Measurements from ENCODE around the gene TMEM203. TPM values are rescaled to one million over a fixed set of nuclear protein-coding genes. Genes with fewer than 3 reads are reported as not detected.
A peak's percentile ranks its signal among the peaks of the same experiment; 100 is the strongest.

TMEM203 gene
- total and polyA plus RNA-seq, 2 of the 13 experiments (the other 11 are each of a cell fraction or from before 2014, with no cell fraction given): 23.4 to 36.7 TPM

DNA sequence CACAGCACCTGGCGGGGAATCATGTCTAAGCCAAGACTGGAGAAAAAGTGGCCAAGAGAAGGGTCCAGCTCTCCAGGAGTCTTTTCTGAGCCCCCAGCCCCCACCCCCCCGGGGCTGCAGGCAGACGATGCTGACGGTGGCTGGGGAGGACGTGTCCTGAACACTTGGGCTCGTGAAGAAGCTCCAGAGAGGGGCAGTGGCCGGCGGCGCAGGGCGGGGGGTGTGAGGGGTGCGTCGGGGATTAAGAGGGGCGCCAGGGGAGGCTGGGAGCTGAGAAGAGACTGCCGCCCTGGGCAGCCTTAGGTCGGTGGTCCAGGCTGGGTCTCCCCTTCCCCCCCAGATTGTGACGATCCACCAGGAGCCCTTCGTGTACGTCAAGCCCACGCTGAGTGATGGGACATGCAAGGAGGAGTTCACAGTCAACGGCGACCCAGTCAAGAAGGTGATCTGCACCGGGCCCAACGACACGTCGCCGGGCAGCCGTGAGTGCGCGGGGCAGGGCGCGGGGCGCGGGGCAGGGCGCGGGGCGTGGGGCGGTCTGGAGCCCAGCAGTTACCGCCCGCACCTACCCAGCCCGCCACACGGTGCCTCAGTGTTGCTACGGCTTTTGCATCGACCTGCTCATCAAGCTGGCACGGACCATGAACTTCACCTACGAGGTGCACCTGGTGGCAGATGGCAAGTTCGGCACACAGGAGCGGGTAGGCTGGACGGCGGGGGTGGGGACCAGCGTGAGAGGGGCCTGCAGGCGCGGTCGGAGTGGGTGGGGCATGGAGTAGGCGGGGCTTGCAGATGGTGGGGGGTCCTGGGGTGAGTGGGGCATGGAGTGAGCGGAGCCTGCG lies 44.5 kb downstream of the TMEM203 start:
- in situ Hi-C loops (cut with HindIII; ENCODE audit: extremely low pct_ligation_motif_present, low pct_unique_long_range_greater_than_20kb): no loop called here
- ChIA-PET POLR2A (interaction anchor here (0.6 kb wide), 1 partner anchor 9 kb away, joined by 3 read pairs; the partner anchor contains the start of gene LRRC26), CTCF (ENCODE audit: low intra/inter-chr PET ratio, low total read pairs) (no interaction called here)
- Histone ChIP-seq H3K4me2 (ENCODE audit: low read depth, low read length) (no peak overlapping the region), H3K4me1 (ENCODE audit: insufficient read depth, low read length) (no peaks in the 10 kb centered on the region), H2AFZ (ENCODE audit: low read length) (no peak overlapping the region), H3K79me2 (ENCODE audit: insufficient read depth, low read length) (no peaks in the 10 kb centered on the region), H3K9me3 (ENCODE audit: low read length) (no peaks in the 10 kb centered on the region), H3K27ac (ENCODE audit: extremely low read length, insufficient read depth, low read length) (no peak overlapping the region), H3K27me3 (ENCODE audit: control insufficient read depth in 1 of 2, insufficient read depth in 2 of 2, low read length in 2 of 2) (peaks cover 15 to 86% of the 10 kb centered on the region in 2 experiments; a peak in 4 of 5 replicates), H3K4me3 (replicated peaks in 1 of 3; ENCODE audit: insufficient read depth in 1 of 3, low read depth in 2 of 3, low read length in 3 of 3) (no peak overlapping the region), H3K9ac (ENCODE audit: insufficient read depth, low read depth, low read length) (no peak overlapping the region), H3K36me3 (replicated peaks in 1 of 2; ENCODE audit: control insufficient read depth in 1 of 2, insufficient read depth in 2 of 2, low read length in 2 of 2) (no peaks in the 10 kb centered on the region), H4K20me1 (ENCODE audit: insufficient read depth, low read length) (no peaks in the 10 kb centered on the region)
- DNase-seq (ENCODE audit: low spot score) (no peak), FAIRE-seq (no peak), ATAC-seq (no peak)
- WGBS (ENCODE audit: low lambda C conversion rate): 30% methylated on average over 35 of the region's 56 CpGs
- TF ChIP-seq, protein P1, sequence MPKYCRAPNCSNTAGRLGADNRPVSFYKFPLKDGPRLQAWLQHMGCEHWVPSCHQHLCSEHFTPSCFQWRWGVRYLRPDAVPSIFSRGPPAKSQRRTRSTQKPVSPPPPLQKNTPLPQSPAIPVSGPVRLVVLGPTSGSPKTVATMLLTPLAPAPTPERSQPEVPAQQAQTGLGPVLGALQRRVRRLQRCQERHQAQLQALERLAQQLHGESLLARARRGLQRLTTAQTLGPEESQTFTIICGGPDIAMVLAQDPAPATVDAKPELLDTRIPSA (CRISPR knock-in tag; IDR thresholded peaks at IDR 0.05; ENCODE audit: borderline replicate concordance): no peak
- 0 out of 2 replicates have a peak, but pooled peaks have one; percentile 25 for TF ChIP-seq MTF2 (CRISPR knock-in tag; IDR thresholded peaks at IDR 0.05; ENCODE audit: borderline replicate concordance)
- intact Hi-C loops (cut with micrococcal nuclease; ENCODE audit: unreplicated experiment): no loop called here
- no TSS peak for BruUV-seq (replicated peaks)

DNA sequence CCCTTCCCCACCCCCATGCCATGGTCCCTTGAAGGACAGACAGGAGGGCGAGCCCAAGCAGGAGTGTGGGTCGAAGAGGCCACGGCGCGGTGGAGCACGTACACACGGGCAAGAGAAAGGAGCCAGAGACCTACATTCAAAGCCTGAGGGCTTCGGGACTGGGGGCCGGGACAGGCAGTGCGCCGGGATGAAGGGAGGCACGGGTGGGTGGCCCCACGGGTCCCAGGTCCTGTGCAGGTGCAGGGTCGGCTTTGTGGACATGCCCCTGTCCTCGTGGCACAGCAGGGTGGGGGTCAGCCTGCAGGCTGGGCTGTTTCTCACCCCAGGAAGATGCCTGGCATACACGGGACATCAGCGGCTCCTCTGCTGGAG lies 45.4 kb downstream of the TMEM203 start:
- ChIA-PET POLR2A (no interaction called here), CTCF (ENCODE audit: low intra/inter-chr PET ratio, low total read pairs) (no interaction called here)
- Histone ChIP-seq H3K4me2 (ENCODE audit: low read depth, low read length) (no peak overlapping the region), H3K4me1 (ENCODE audit: insufficient read depth, low read length) (no peaks in the 10 kb centered on the region), H3K9me3 (ENCODE audit: low read length) (no peaks in the 10 kb centered on the region), H3K79me2 (ENCODE audit: insufficient read depth, low read length) (no peaks in the 10 kb centered on the region), H3K9ac (ENCODE audit: insufficient read depth, low read depth, low read length) (no peak overlapping the region), H3K36me3 (replicated peaks in 1 of 2; ENCODE audit: control insufficient read depth in 1 of 2, insufficient read depth in 2 of 2, low read length in 2 of 2) (no peaks in the 10 kb centered on the region), H3K4me3 (replicated peaks in 1 of 3; ENCODE audit: insufficient read depth in 1 of 3, low read depth in 2 of 3, low read length in 3 of 3) (no peak overlapping the region), H3K27me3 (ENCODE audit: control insufficient read depth in 1 of 2, insufficient read depth in 2 of 2, low read length in 2 of 2) (peaks cover 13 to 81% of the 10 kb centered on the region in 2 experiments; a peak in 4 of 5 replicates), H3K27ac (ENCODE audit: extremely low read length, insufficient read depth, low read length) (no peak overlapping the region), H2AFZ (ENCODE audit: low read length) (no peak overlapping the region), H4K20me1 (ENCODE audit: insufficient read depth, low read length) (no peaks in the 10 kb centered on the region)
- FAIRE-seq (no peak), DNase-seq (ENCODE audit: low spot score) (no peak), ATAC-seq (no peak)
- intact Hi-C loops (cut with micrococcal nuclease; ENCODE audit: unreplicated experiment): no loop called here
- in situ Hi-C loops (cut with HindIII; ENCODE audit: extremely low pct_ligation_motif_present, low pct_unique_long_range_greater_than_20kb): no loop called here
- WGBS (ENCODE audit: low lambda C conversion rate): 6% methylated on average over 7 of the region's 17 CpGs
- BruUV-seq (replicated peaks): no TSS peak
- TF ChIP-seq MEIS2 (CRISPR knock-in tag; IDR thresholded peaks at IDR 0.05) (no peak), HNF4A (CRISPR knock-in tag; IDR thresholded peaks at IDR 0.05) (no peak), ZNF879 (CRISPR knock-in tag; IDR thresholded peaks at IDR 0.05) (no peak), SMARCE1 (IDR thresholded peaks at IDR 0.05; ENCODE audit: borderline replicate concordance) (no peak), ZNF296 (CRISPR knock-in tag; conservative IDR thresholded peaks at IDR 0.05) (no peak), DR1 (CRISPR knock-in tag; IDR thresholded peaks at IDR 0.05) (no peak), ZBTB43 (CRISPR knock-in tag; conservative IDR thresholded peaks at IDR 0.05) (no peak), ZNF20 (CRISPR knock-in tag; IDR thresholded peaks at IDR 0.05) (no peak)
- TF ChIP-seq, protein P2, sequence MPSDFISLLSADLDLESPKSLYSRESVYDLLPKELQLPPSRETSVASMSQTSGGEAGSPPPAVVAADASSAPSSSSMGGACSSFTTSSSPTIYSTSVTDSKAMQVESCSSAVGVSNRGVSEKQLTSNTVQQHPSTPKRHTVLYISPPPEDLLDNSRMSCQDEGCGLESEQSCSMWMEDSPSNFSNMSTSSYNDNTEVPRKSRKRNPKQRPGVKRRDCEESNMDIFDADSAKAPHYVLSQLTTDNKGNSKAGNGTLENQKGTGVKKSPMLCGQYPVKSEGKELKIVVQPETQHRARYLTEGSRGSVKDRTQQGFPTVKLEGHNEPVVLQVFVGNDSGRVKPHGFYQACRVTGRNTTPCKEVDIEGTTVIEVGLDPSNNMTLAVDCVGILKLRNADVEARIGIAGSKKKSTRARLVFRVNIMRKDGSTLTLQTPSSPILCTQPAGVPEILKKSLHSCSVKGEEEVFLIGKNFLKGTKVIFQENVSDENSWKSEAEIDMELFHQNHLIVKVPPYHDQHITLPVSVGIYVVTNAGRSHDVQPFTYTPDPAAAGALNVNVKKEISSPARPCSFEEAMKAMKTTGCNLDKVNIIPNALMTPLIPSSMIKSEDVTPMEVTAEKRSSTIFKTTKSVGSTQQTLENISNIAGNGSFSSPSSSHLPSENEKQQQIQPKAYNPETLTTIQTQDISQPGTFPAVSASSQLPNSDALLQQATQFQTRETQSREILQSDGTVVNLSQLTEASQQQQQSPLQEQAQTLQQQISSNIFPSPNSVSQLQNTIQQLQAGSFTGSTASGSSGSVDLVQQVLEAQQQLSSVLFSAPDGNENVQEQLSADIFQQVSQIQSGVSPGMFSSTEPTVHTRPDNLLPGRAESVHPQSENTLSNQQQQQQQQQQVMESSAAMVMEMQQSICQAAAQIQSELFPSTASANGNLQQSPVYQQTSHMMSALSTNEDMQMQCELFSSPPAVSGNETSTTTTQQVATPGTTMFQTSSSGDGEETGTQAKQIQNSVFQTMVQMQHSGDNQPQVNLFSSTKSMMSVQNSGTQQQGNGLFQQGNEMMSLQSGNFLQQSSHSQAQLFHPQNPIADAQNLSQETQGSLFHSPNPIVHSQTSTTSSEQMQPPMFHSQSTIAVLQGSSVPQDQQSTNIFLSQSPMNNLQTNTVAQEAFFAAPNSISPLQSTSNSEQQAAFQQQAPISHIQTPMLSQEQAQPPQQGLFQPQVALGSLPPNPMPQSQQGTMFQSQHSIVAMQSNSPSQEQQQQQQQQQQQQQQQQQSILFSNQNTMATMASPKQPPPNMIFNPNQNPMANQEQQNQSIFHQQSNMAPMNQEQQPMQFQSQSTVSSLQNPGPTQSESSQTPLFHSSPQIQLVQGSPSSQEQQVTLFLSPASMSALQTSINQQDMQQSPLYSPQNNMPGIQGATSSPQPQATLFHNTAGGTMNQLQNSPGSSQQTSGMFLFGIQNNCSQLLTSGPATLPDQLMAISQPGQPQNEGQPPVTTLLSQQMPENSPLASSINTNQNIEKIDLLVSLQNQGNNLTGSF (CRISPR knock-in tag; IDR thresholded peaks at IDR 0.05): no peak
